Dedifferentiated amniotic fluid mesenchymal stem cell (primary cell): Measurements from ENCODE around the gene BCKDK.
"Not testable (repeated sequence)": the region's sequence is repeated elsewhere in the genome, so short reads cannot be mapped to it uniquely, and the experiment has no call there.

Source experiments
- DNase-seq: peaks from one replicate; pipeline ENCODE4 v3.0.0-alpha.2; 2016; ENCODE audit errors: extremely low spot score

Gene BCKDK

GRCh38 chr16:31099860-31100638 is 8.1 kb upstream of the BCKDK start:
- DNase-seq: no peak

- not testable (repeated sequence) for DNase-seq
Observed at GRCh38 chr16:31100876-31101641, 7.1 kb upstream of the BCKDK start.

- DNase-seq: no peak
Observed at GRCh38 chr16:31105677-31106213, 2.4 kb upstream of the BCKDK start.

- DNase-seq: no peak
Observed at GRCh38 chr16:31106509-31107464, 1.4 kb upstream of the BCKDK start.

GRCh38 chr16:31107465-31107867 is 720 bp upstream of the BCKDK start:
- no peak for DNase-seq

GRCh38 chr16:31108794-31109558 is 790 bp downstream of the BCKDK start:
- DNase-seq: no peak

- DNase-seq: no peak
Observed at GRCh38 chr16:31109622-31110021, 1.4 kb downstream of the BCKDK start.

GRCh38 chr16:31110106-31111034 is 2.2 kb downstream of the BCKDK start:
- no peak for DNase-seq

- no peak for DNase-seq
Observed at GRCh38 chr16:31111881-31112466, 3.8 kb downstream of the BCKDK start.

- no peak for DNase-seq
Observed at GRCh38 chr16:31112711-31113110, 4.5 kb downstream of the BCKDK start.

- no peak for DNase-seq
Observed at GRCh38 chr16:31113121-31114120, 5.2 kb downstream of the BCKDK start.

GRCh38 chr16:31114468-31114867 is 6.3 kb downstream of the BCKDK start:
- no peak for DNase-seq

- peak; percentile 98 for DNase-seq
Observed at GRCh38 chr16:31117384-31118222, 9.4 kb downstream of the BCKDK start, which contains the start of gene KAT8. TSS of gene KAT8 (plus strand) at chr16:31117664. CDS start at chr16:31117682, 18 bp downstream.

- peak; percentile 31 for DNase-seq
Observed at GRCh38 chr16:31118223-31119155, 10.3 kb downstream of the BCKDK start.

GRCh38 chr16:31120129-31120528 is 11.9 kb downstream of the BCKDK start:
- DNase-seq: no peak

- no peak for DNase-seq
Observed at GRCh38 chr16:31125844-31126243, 17.7 kb downstream of the BCKDK start.
